AG09309 (cell line): ENCODE data around the gene FAM162A.

Source experiments
- DNase-seq: peaks from one replicate; pipeline ENCODE4 v3.0.0-alpha.2; 2010; ENCODE audit warnings: low read depth
- H3K4me3 ChIP-seq: 2 replicates; pipeline ENCODE4 v1.5.1; 2011; ENCODE audit warnings: mild to moderate bottlenecking, low read depth, low read length, moderate library complexity; ENCODE audit not compliant: control insufficient read depth
- CTCF ChIP-seq: IDR thresholded peaks from 2 replicates; pipeline ENCODE4 v1.5.1; 2011; ENCODE audit warnings: mild to moderate bottlenecking, low read depth, low read length, inconsistent platforms; ENCODE audit not compliant: insufficient read depth, control insufficient read depth; ENCODE audit errors: missing control alignments

FAM162A gene

DNA sequence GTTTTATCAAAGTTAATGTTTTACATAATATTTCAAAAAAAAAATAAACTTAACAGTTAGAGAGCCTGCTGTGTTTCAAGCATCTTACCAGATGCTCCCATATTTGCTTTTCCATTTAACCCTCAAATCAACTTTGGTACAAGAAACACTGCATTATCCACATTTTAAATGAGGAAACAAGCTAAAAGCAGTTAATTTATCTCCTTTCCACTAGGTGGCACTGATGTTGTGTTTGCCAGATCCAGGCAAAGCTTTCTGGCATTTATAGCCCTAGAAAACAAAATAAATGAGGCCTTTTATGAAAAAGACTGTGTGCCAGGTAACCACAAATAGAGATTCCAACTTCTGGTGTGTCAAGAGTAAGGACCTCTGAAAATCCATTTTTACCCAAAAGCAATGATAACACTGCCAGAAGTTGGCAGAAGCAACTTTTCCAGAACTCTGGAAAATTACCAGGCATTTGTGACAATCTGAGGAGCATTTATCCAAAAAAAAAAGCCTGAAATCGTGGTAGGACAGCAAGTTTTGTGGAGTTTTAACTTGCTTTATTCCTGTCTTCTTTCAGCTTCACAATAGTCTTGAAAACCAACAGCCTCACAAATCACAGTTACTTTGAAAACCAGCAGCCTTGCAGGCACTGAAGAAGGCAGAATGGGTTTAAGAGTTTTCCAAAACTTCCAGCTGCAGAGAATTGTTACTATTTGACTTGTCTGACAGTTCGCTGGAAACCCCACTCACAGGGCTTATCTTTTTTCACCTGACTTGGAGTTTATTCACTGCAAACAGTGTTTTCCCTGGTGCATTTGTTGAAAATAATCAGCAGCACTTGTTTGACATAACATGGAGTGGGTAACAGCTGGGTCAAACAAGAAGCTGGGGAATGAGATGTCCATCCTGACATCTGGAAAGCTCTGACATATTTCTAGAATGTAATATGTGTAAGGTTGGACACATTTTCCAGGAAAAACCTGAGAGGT lies 9.2 kb downstream of the FAM162A start:
- no peak for DNase-seq
- H3K4me3 ChIP-seq: no peak overlapping the region
- peak; percentile 68 for TF ChIP-seq CTCF

DNA sequence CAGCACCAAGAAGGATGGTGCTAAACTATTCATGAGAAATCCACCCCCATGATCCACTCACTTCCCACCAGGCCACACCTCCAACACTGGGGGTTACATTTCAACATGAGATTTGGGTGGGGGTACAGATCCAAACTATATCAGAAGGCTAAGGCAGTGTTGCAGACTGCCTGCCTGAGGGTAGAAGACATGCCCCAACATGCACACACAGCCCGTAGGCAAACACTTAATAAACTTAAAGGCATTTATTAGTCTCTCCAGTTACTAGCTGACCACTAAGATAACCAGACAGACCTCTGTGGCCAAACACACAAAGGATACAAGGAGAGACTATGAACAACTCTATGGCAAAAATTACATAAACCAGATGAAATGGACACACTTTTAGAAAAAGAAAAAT lies 10.2 kb downstream of the FAM162A start:
- no peak overlapping the region for H3K4me3 ChIP-seq
- DNase-seq: no peak
- TF ChIP-seq CTCF: no peak

- no peak for TF ChIP-seq CTCF
- DNase-seq: no peak
Measured at GRCh38 chr3:122395582-122395981, 11.6 kb downstream of the FAM162A start.

GRCh38 chr3:122396511-122396910 lies 12.5 kb downstream of the FAM162A start:
- H3K4me3 ChIP-seq: no peak overlapping the region
- no peak for TF ChIP-seq CTCF
- DNase-seq: no peak

More at GRCh38 chr3:122395582-122395981, 11.6 kb downstream of the FAM162A start:
- no peak overlapping the region for H3K4me3 ChIP-seq

GRCh38 chr3:122397201-122397600 lies 13.2 kb downstream of the FAM162A start:
- no peak overlapping the region for H3K4me3 ChIP-seq
- no peak for DNase-seq
- TF ChIP-seq CTCF: no peak

DNA sequence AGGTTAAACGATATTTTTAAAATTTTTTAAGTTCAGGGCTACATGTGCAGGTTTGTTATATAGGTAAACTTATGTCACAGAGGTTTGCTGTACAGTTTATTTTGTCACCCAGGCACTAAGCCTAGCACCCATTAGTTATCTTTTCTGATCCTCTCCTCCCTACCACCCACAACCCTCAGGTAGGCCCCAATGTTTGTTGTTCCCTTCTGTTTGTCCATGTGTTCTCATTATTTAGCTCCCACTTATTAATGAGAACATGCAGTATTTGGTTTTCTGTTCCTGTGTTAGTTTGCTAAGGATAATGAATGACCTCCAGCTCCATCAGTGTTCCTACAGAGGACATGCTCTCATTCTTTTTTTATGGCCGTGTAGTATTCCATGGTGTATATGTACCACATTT lies 14.9 kb downstream of the FAM162A start:
- TF ChIP-seq CTCF: no peak
- no peak overlapping the region for H3K4me3 ChIP-seq
- no peak for DNase-seq
